ENCODE results near the gene WSB1.

Gene WSB1

GRCh38 chr17:27313301-27313700, 19.4 kb downstream of the WSB1 start:
- Histone ChIP-seq H3K9ac (ENCODE audit: low read depth, low read length, poor library complexity, severe bottlenecking) (no peak overlapping the region), H3K4me1 (ENCODE audit: insufficient read depth, low read length, poor library complexity, severe bottlenecking) (no peaks in the 10 kb centered on the region), H3F3A (ENCODE audit: low read depth) (no peaks in the 10 kb centered on the region), H3K36me3 (ENCODE audit: insufficient read depth, low read length) (peaks cover 91% of the 10 kb centered on the region), H3K79me2 (ENCODE audit: insufficient read depth, low read length) (peaks cover 2% of the 10 kb centered on the region; the same call in 1 of the 2 replicates), H2AFZ (ENCODE audit: low read length) (no peak overlapping the region), H3K4me3 (ENCODE audit: low read length, poor library complexity, severe bottlenecking) (no peak overlapping the region), H3K9me3 (ENCODE audit: insufficient read depth, low read depth, low read length) (no peaks in the 10 kb centered on the region), H4K20me1 (ENCODE audit: insufficient read depth, low read length, poor library complexity, severe bottlenecking) (peaks cover 6% of the 10 kb centered on the region), H3K27me3 (ENCODE audit: insufficient read depth, low read length, poor library complexity, severe bottlenecking) (no peaks in the 10 kb centered on the region), H3K9me2 (replicated peaks; ENCODE audit: low read depth, low read length) (no peaks in the 10 kb centered on the region), H3K4me2 (ENCODE audit: low read depth, low read length, poor library complexity, severe bottlenecking) (no peak overlapping the region)
- no peak for TF ChIP-seq CTCF (conservative IDR thresholded peaks at IDR 0.05; ENCODE audit: low read length)
- TF ChIP-seq EZH2phosphoT487 (IDR thresholded peaks at IDR 0.05; ENCODE audit: borderline replicate concordance) = no peak

- Histone ChIP-seq H2AFZ (ENCODE audit: low read length) (no peak overlapping the region), H3K36me3 (ENCODE audit: insufficient read depth, low read length) (peaks cover 73% of the 10 kb centered on the region), H3K4me1 (ENCODE audit: insufficient read depth, low read length, poor library complexity, severe bottlenecking) (no peaks in the 10 kb centered on the region), H3K4me3 (ENCODE audit: low read length, poor library complexity, severe bottlenecking) (no peak overlapping the region), H4K20me1 (ENCODE audit: insufficient read depth, low read length, poor library complexity, severe bottlenecking) (no peaks in the 10 kb centered on the region), H3K9me2 (replicated peaks; ENCODE audit: low read depth, low read length) (no peaks in the 10 kb centered on the region), H3K4me2 (ENCODE audit: low read depth, low read length, poor library complexity, severe bottlenecking) (no peak overlapping the region), H3K9ac (ENCODE audit: low read depth, low read length, poor library complexity, severe bottlenecking) (no peak overlapping the region), H3F3A (ENCODE audit: low read depth) (no peaks in the 10 kb centered on the region), H3K79me2 (ENCODE audit: insufficient read depth, low read length) (no peaks in the 10 kb centered on the region), H3K9me3 (ENCODE audit: insufficient read depth, low read depth, low read length) (no peaks in the 10 kb centered on the region), H3K27me3 (ENCODE audit: insufficient read depth, low read length, poor library complexity, severe bottlenecking) (no peaks in the 10 kb centered on the region)
- TF ChIP-seq CTCF (conservative IDR thresholded peaks at IDR 0.05; ENCODE audit: low read length) (no peak), EZH2phosphoT487 (IDR thresholded peaks at IDR 0.05; ENCODE audit: borderline replicate concordance) (no peak)
Observed at GRCh38 chr17:27315322-27315721, 21.4 kb downstream of the WSB1 start.

- Histone ChIP-seq H3K9ac (ENCODE audit: low read depth, low read length, poor library complexity, severe bottlenecking) (no peak overlapping the region), H2AFZ (ENCODE audit: low read length) (no peak overlapping the region), H3K4me1 (ENCODE audit: insufficient read depth, low read length, poor library complexity, severe bottlenecking) (no peaks in the 10 kb centered on the region), H4K20me1 (ENCODE audit: insufficient read depth, low read length, poor library complexity, severe bottlenecking) (no peaks in the 10 kb centered on the region), H3K36me3 (ENCODE audit: insufficient read depth, low read length) (peaks cover 67% of the 10 kb centered on the region), H3F3A (ENCODE audit: low read depth) (no peaks in the 10 kb centered on the region), H3K4me2 (ENCODE audit: low read depth, low read length, poor library complexity, severe bottlenecking) (no peak overlapping the region), H3K9me3 (ENCODE audit: insufficient read depth, low read depth, low read length) (no peaks in the 10 kb centered on the region), H3K4me3 (ENCODE audit: low read length, poor library complexity, severe bottlenecking) (no peak overlapping the region), H3K79me2 (ENCODE audit: insufficient read depth, low read length) (no peaks in the 10 kb centered on the region), H3K9me2 (replicated peaks; ENCODE audit: low read depth, low read length) (no peaks in the 10 kb centered on the region), H3K27me3 (ENCODE audit: insufficient read depth, low read length, poor library complexity, severe bottlenecking) (no peaks in the 10 kb centered on the region)
- TF ChIP-seq CTCF (conservative IDR thresholded peaks at IDR 0.05; ENCODE audit: low read length) = no peak
- TF ChIP-seq EZH2phosphoT487 (IDR thresholded peaks at IDR 0.05; ENCODE audit: borderline replicate concordance) = no peak
Observed at GRCh38 chr17:27315796-27316465, 22.0 kb downstream of the WSB1 start.
